IMR-90 (cell line): Measurements from ENCODE around the gene RIMS4. TPM values are rescaled to one million over a fixed set of nuclear protein-coding genes. Genes with fewer than 3 reads are reported as not detected.

Source experiments
- ATAC-seq: fragments of 200-7000 bp; cut with Tn5 transposase; 2 replicates; pipeline ENCODE4 v1.9.1; 2020; ENCODE audit warnings: low read depth, mild to moderate bottlenecking, moderate library complexity
- BruUV-seq: library from RNA; stranded (reverse); fragments of 400-500 nt; replicated peaks from 2 replicates; lab custom pipeline; 2021; lab: Mats Ljungman, UMichigan
- CTCF ChIA-PET: fragments of 300-600 bp; formaldehyde crosslinking; extraction: SDS; loops from one replicate; lab custom pipeline; 2021; ENCODE audit warnings: antibody characterized with exemption; lab: Yijun Ruan, JAX
- POLR2A ChIA-PET: fragments of 300-600 bp; sonication (Branson Sonifier 250); formaldehyde crosslinking; loops from one replicate; lab custom pipeline; 2022; ENCODE audit warnings: antibody characterized with exemption; ENCODE audit not compliant: unreplicated experiment; lab: Charles Lee
- DNase-seq: peaks from one replicate; pipeline ENCODE4 v3.0.0; 2013
- H2AFZ ChIP-seq: replicated peaks from 2 replicates; pipeline ENCODE3; 2013; ENCODE audit warnings: low read length, mild to moderate bottlenecking; ENCODE audit not compliant: poor library complexity
- H2AK5ac ChIP-seq: 2 replicates; pipeline ENCODE4 v1.6.1; 2013; ENCODE audit warnings: low read depth, low read length, inconsistent platforms
- H2AK9ac ChIP-seq: replicated peaks from 2 replicates; pipeline ENCODE3; 2013; ENCODE audit warnings: mild to moderate bottlenecking, low read depth, low read length, moderate library complexity; ENCODE audit not compliant: poor library complexity
- H2BK120ac ChIP-seq: 2 replicates; pipeline ENCODE4 v1.6.1; 2013; ENCODE audit warnings: low read depth, low read length, inconsistent platforms
- H2BK15ac ChIP-seq: 3 replicates; pipeline ENCODE4 v1.6.1; 2013; ENCODE audit warnings: low read depth, low read length, inconsistent platforms
- H2BK20ac ChIP-seq: 2 replicates; pipeline ENCODE4 v1.6.1; 2013; ENCODE audit warnings: low read depth, mild to moderate bottlenecking, inconsistent platforms, low read length, moderate library complexity
- H2BK5ac ChIP-seq: 2 replicates; pipeline ENCODE4 v1.6.1; 2013; ENCODE audit warnings: mild to moderate bottlenecking, low read depth, low read length, inconsistent platforms; ENCODE audit not compliant: poor library complexity, severe bottlenecking
- H3K14ac ChIP-seq: replicated peaks from 2 replicates; pipeline ENCODE4 v1.6.1; 2013; ENCODE audit warnings: low read depth, low read length, inconsistent platforms
- H3K18ac ChIP-seq: 2 replicates; pipeline ENCODE4 v1.6.1; 2013; ENCODE audit warnings: low read depth, low read length, control low read depth
- H3K23ac ChIP-seq: 2 replicates; pipeline ENCODE4 v1.6.1; 2013; ENCODE audit warnings: low read depth, low read length, inconsistent platforms
- H3K27ac ChIP-seq: 2 replicates; pipeline ENCODE4 v1.5.1; 2013; ENCODE audit warnings: mild to moderate bottlenecking, control low read depth, low read length; ENCODE audit not compliant: insufficient read depth
- H3K27me3 ChIP-seq: 2 replicates; pipeline ENCODE4 v1.6.1; 2013; ENCODE audit warnings: low read length; ENCODE audit not compliant: control insufficient read depth, insufficient read depth
- H3K36me3 ChIP-seq: 2 replicates; pipeline ENCODE4 v1.6.1; 2013; ENCODE audit warnings: low read length, mixed read lengths; ENCODE audit not compliant: control insufficient read depth, insufficient read depth
- H3K4ac ChIP-seq: 2 replicates; pipeline ENCODE4 v1.6.1; 2013; ENCODE audit warnings: low read depth, low read length, inconsistent platforms
- H3K4me1 ChIP-seq: 2 replicates; pipeline ENCODE4 v1.6.1; 2013; ENCODE audit warnings: low read length, mixed read lengths; ENCODE audit not compliant: control insufficient read depth, insufficient read depth
- H3K4me2 ChIP-seq: 2 replicates; pipeline ENCODE4 v1.6.1; 2013; ENCODE audit warnings: low read depth, mild to moderate bottlenecking, control low read depth, low read length, moderate library complexity
- H3K4me3 ChIP-seq: 2 replicates; pipeline ENCODE4 v1.5.1; 2013; ENCODE audit warnings: low read depth, mild to moderate bottlenecking, control low read depth, low read length, moderate library complexity; ENCODE audit not compliant: insufficient read depth
- H3K56ac ChIP-seq: 2 replicates; pipeline ENCODE4 v1.6.1; 2013; ENCODE audit warnings: low read length, inconsistent platforms; ENCODE audit not compliant: insufficient read depth; ENCODE audit errors: extremely low read depth
- H3K79me1 ChIP-seq, 2 experiments: 2 replicates each; pipeline ENCODE4 v1.6.1; 2013; ENCODE audit warnings: low read length in 2 of 2, inconsistent platforms in 1 of 2, low read depth in 1 of 2
- H3K9ac ChIP-seq: 2 replicates; pipeline ENCODE4 v1.6.1; 2013; ENCODE audit warnings: low read depth, low read length, control low read depth
- H3K9me1 ChIP-seq: 2 replicates; pipeline ENCODE4 v1.6.1; 2013; ENCODE audit warnings: low read length, inconsistent platforms; ENCODE audit not compliant: insufficient read depth
- H3K9me3 ChIP-seq: 2 replicates; pipeline ENCODE4 v1.6.1; 2013; ENCODE audit warnings: low read length; ENCODE audit not compliant: control insufficient read depth, insufficient read depth
- H4K20me1 ChIP-seq: 2 replicates; pipeline ENCODE4 v1.6.1; 2013; ENCODE audit warnings: low read length, inconsistent platforms; ENCODE audit not compliant: insufficient read depth
- H4K5ac ChIP-seq: 2 replicates; pipeline ENCODE4 v1.6.1; 2013; ENCODE audit warnings: mild to moderate bottlenecking, low read depth, low read length, control low read depth
- H4K8ac ChIP-seq, 2 experiments: 2 replicates each; pipeline ENCODE4 v1.6.1; 2013; ENCODE audit warnings: low read depth in 2 of 2, low read length in 2 of 2, control low read depth in 1 of 2, inconsistent platforms in 1 of 2
- H4K91ac ChIP-seq: 2 replicates; pipeline ENCODE4 v1.6.1; 2013; ENCODE audit warnings: low read depth, low read length, inconsistent platforms; ENCODE audit not compliant: insufficient read depth
- CHD1 ChIP-seq: IDR thresholded peaks from 2 replicates; pipeline ENCODE4 v1.6.1; 2012; ENCODE audit warnings: low read depth, low read length, improper control_type of control experiment
- MAFK ChIP-seq: IDR thresholded peaks from 2 replicates; pipeline ENCODE4 v1.6.1; 2012; ENCODE audit warnings: low read depth, low read length, improper control_type of control experiment
- MXI1 ChIP-seq: IDR thresholded peaks from 2 replicates; pipeline ENCODE4 v1.6.1; 2012; ENCODE audit warnings: low read depth, mild to moderate bottlenecking, low read length, moderate library complexity, borderline replicate concordance
- NFE2L2 ChIP-seq: fragments of 150-350 bp; IDR thresholded peaks from 2 replicates; pipeline ENCODE4 v1.6.1; 2016; ENCODE audit warnings: low read depth, mild to moderate bottlenecking, low read length
- RAD21 ChIP-seq: IDR thresholded peaks from 2 replicates; pipeline ENCODE4 v1.6.1; 2012; ENCODE audit warnings: low read length, improper control_type of control experiment
- SMC3 ChIP-seq: fragments of 150-350 bp; IDR thresholded peaks from 2 replicates; pipeline ENCODE4 v1.6.1; 2016; ENCODE audit warnings: low read depth, mild to moderate bottlenecking, antibody characterized with exemption, low read length, moderate library complexity
- WGBS, 2 experiments: methylation state at CpG; one replicate each; pipeline versions ENCODE4 v1.1.5 to v1.1.7; 2013; ENCODE audit warnings: missing lambda C conversion rate in 2 of 2; ENCODE audit not compliant: insufficient read length in 1 of 2; ENCODE audit errors: extremely low coverage in 2 of 2; 5-methylcytosine and 5-hydroxymethylcytosine counted together
- dilution Hi-C: fragments of 300-500 bp; cut with HindIII; formaldehyde crosslinking; loops from one replicate; pipeline ENCODE4 v1.14.3; 2018; ENCODE audit warnings: low sequenced_read_pairs; ENCODE audit not compliant: unreplicated experiment
- in situ Hi-C: fragments of 300-500 bp; cut with MboI; formaldehyde crosslinking; loops from 3 replicates; pipeline ENCODE4 v1.14.3; 2019; ENCODE audit warnings: low sequenced_read_pairs, inconsistent platforms, mixed read lengths
- intact Hi-C: fragments of 100-400 bp; cut with micrococcal nuclease; formaldehyde crosslinking; loops from 2 replicates; pipeline ENCODE4 v1.10.0; 2022
- polyA plus RNA-seq, 3 experiments: library from polyadenylated mRNA; depleted of rRNA; stranded (reverse); fragments of >200 nt; gene quantifications; 2 replicates each; pipeline ENCODE4 v1.2.3, GENCODE V29; 2012; ENCODE audit warnings: low replicate concordance in 1 of 3
- total RNA-seq: library from RNA; depleted of rRNA; stranded (reverse); fragments of >200 nt; gene quantifications from 2 replicates; pipeline ENCODE4 v1.2.3, GENCODE V29; 2012

RIMS4 gene
- total and polyA plus RNA-seq, 2 of the 4 experiments (the other 2 are of a cell fraction) = not detected

- Histone ChIP-seq H3K4me1 (no peaks in the 10 kb centered on the region), H3K4me2 (no peak overlapping the region), H4K91ac (no peak overlapping the region), H4K8ac (no peak overlapping the region), H2BK20ac (no peak overlapping the region), H2BK5ac (no peak overlapping the region), H4K5ac (no peak overlapping the region), H2BK120ac (no peak overlapping the region), H3K27ac (no peak overlapping the region), H3K4ac (no peak overlapping the region), H4K20me1 (no peaks in the 10 kb centered on the region), H3K18ac (no peak overlapping the region), H3K79me1 (no peaks in the 10 kb centered on the region), H3K9me3 (no peaks in the 10 kb centered on the region), H2AK5ac (no peak overlapping the region), H2AFZ (no peak overlapping the region), H3K27me3 (peaks cover 17% of the 10 kb centered on the region), H3K9ac (no peak overlapping the region), H3K14ac (no peak overlapping the region), H2AK9ac (no peak overlapping the region), H3K9me1 (no peaks in the 10 kb centered on the region), H3K23ac (no peak overlapping the region), H3K4me3 (no peak overlapping the region), H3K36me3 (no peaks in the 10 kb centered on the region), H3K56ac (no peak overlapping the region), H2BK15ac (no peak overlapping the region)
- TF ChIP-seq SMC3 (no peak), NFE2L2 (no peak), MXI1 (no peak), CHD1 (no peak), MAFK (no peak), RAD21 (no peak)
- intact Hi-C loops = no loop called here
- CTCF ChIA-PET = no interaction called here
- BruUV-seq = no TSS peak
- dilution Hi-C loops = no loop called here
- ATAC-seq (no peak), DNase-seq (no peak)
- no CpG with 5 or more reads among the region's 6 CpGs for WGBS, 2 experiments
- POLR2A ChIA-PET = interaction anchor here (0.6 kb wide), 1 partner anchor 150 kb away, joined by 3 read pairs; no protein-coding TSS in a partner anchor
- in situ Hi-C loops = no loop called here
These were observed 31.6 kb upstream of the RIMS4 start for GRCh38 chr20:44841955-44842354.
